Lower lobe of right lung (tissue), 2 donors: ENCODE data around the gene GNB3. TPM values are rescaled to one million over a fixed set of nuclear protein-coding genes. Genes with fewer than 3 reads are reported as not detected.

Experiments used
- ATAC-seq, 2 donors: fragments of 200-7000 bp; cut with Tn5 transposase; one replicate each; pipeline ENCODE4 v1.9.1; 2020 to 2022; ENCODE audit warnings: mild to moderate bottlenecking in 2 of 2, moderate library complexity in 2 of 2
- DNase-seq: peaks from one replicate; pipeline ENCODE4 v3.0.0-alpha.2; 2020
- H3K27ac ChIP-seq: fragments of 200-600 bp; one replicate; pipeline ENCODE4 v1.8.0; 2022
- H3K27me3 ChIP-seq: fragments of 200-600 bp; one replicate; pipeline ENCODE4 v1.8.0; 2022; ENCODE audit warnings: low read depth
- H3K36me3 ChIP-seq: fragments of 200-600 bp; one replicate; pipeline ENCODE4 v1.8.0; 2022; ENCODE audit warnings: mild to moderate bottlenecking
- H3K4me1 ChIP-seq: fragments of 200-600 bp; one replicate; pipeline ENCODE4 v1.8.0; 2022
- H3K4me3 ChIP-seq: fragments of 200-600 bp; one replicate; pipeline ENCODE4 v1.8.0; 2022; ENCODE audit warnings: mild to moderate bottlenecking
- H3K9me3 ChIP-seq: fragments of 200-600 bp; one replicate; pipeline ENCODE4 v1.8.0; 2022
- intact Hi-C: fragments of 100-400 bp; cut with DNase I; formaldehyde crosslinking; loops from one replicate; pipeline ENCODE4 v1.11.0; 2022
- total RNA-seq: library from RNA; stranded (reverse); fragmentation: NEBNext Ultra II Directional; extraction: Animal tissue kit (Norgen Biotek cat#: 25700); gene quantifications from one replicate; pipeline ENCODE4 v1.2.1, GENCODE V29; 2021
- TF ChIP-seq, protein P1 (sequence below): fragments of 200-600 bp; IDR thresholded peaks from one replicate; pipeline ENCODE4 v1.8.0; 2022; ENCODE audit warnings: antibody characterized with exemption, mild to moderate bottlenecking
- donor health status: DM: no; HTN: yes; CAD: no; lungs with severe emphysema.

The GNB3 gene
- total RNA-seq, 1 donor from 2014 or later, result 1.0 TPM

DNA sequence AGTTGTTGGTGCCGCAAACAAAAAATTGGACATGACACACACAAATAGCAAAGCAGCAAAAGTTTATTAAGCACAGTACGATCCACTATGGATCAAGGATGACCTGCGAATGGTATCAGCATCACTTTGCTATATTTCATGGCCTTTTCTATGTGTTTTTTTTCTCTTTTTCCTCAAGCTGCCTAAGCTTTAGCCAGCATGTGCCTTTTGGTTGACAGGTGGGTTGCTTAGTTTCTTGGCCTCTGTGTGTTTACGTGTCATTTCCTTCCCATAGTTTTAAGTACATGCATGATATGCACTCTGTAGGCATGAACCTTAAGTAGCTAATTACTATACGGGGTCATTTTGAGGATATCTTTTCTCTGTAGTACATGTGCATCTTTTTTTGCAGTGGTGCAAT, 41.6 kb upstream of the GNB3 start:
- no peaks in the 10 kb centered on the region for H3K9me3 ChIP-seq
- intact Hi-C loops, result no loop called here
- H3K36me3 ChIP-seq, result peaks cover 48% of the 10 kb centered on the region
- ATAC-seq (no peak), DNase-seq (no peak)
- no peaks in the 10 kb centered on the region for H3K4me1 ChIP-seq
- no peak overlapping the region for H3K27ac ChIP-seq
- no peaks in the 10 kb centered on the region for H3K27me3 ChIP-seq
- TF ChIP-seq, protein P1, sequence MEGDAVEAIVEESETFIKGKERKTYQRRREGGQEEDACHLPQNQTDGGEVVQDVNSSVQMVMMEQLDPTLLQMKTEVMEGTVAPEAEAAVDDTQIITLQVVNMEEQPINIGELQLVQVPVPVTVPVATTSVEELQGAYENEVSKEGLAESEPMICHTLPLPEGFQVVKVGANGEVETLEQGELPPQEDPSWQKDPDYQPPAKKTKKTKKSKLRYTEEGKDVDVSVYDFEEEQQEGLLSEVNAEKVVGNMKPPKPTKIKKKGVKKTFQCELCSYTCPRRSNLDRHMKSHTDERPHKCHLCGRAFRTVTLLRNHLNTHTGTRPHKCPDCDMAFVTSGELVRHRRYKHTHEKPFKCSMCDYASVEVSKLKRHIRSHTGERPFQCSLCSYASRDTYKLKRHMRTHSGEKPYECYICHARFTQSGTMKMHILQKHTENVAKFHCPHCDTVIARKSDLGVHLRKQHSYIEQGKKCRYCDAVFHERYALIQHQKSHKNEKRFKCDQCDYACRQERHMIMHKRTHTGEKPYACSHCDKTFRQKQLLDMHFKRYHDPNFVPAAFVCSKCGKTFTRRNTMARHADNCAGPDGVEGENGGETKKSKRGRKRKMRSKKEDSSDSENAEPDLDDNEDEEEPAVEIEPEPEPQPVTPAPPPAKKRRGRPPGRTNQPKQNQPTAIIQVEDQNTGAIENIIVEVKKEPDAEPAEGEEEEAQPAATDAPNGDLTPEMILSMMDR, result no peak
- no peak overlapping the region for H3K4me3 ChIP-seq

DNA sequence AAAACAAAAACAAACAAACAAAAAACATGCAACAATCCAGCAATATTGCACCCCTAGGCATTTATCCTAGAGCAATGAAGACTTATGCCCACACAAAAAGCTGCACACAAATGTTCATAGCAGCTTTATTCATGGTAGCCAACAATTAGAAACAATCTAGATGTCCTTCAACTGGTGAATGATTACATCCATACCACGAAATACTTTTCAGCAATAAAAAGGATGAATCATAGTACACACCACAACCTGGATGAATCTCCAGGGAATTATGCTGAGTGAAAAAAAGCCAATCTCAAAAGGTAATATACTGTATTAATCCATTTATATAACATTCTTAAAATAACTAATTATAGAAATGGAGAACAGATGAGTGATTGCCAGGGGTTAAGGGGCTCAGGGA, 33.6 kb upstream of the GNB3 start:
- intact Hi-C loops, result no loop called here
- Histone ChIP-seq H3K27ac (no peak overlapping the region), H3K36me3 (peaks cover 17% of the 10 kb centered on the region), H3K9me3 (no peaks in the 10 kb centered on the region), H3K4me1 (no peaks in the 10 kb centered on the region), H3K27me3 (no peaks in the 10 kb centered on the region), H3K4me3 (no peak overlapping the region)
- TF ChIP-seq, protein P1, result no peak
- ATAC-seq, result no peak
- DNase-seq, result no peak

DNA sequence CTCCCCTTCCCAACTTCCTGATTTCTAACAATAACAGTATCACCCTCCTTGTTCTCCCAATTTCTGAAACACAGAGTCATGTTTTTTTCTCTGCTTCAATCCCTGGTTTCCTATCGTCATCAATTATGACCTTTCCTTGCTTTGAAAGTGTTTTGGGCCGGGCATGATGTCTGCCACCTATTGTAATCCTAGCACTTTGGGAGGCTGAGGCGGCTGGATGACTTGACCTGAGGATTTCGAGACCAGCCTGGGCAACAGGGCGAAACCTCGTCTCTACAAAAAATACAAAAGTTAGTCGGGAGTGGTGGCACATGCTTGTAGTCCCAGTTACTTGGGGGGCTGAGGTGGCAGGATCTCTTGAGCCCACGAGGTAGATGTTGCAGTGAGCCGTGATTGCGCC, 31.7 kb upstream of the GNB3 start:
- H3K36me3 ChIP-seq, result peaks cover 6% of the 10 kb centered on the region
- DNase-seq (no peak), ATAC-seq (no peak)
- intact Hi-C loops, result no loop called here
- H3K4me3 ChIP-seq, result no peak overlapping the region
- H3K27ac ChIP-seq, result no peak overlapping the region
- TF ChIP-seq, protein P1, result no peak
- no peaks in the 10 kb centered on the region for H3K27me3 ChIP-seq
- H3K9me3 ChIP-seq, result no peaks in the 10 kb centered on the region
- H3K4me1 ChIP-seq, result no peaks in the 10 kb centered on the region

DNA sequence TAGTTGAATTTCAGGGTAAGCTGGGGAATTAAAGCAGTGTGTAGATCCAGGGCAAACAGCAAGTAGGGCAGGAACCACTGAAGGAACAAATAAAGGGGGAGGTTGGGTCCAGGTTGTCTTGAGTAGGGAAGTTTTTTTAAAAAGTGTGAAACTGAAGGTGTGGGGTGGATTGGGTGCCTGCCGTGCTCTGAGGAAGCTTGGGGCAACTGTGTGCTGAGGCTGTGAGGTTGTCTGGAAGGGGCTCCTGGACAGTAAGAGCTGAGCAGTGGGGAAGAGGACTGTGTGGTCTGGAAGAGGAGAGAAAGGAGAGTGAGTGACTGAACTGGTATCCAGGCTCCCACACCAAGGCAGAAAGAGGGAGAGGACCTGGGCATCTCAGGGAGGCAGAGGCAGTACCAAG, 30.0 kb upstream of the GNB3 start:
- Histone ChIP-seq H3K9me3 (no peaks in the 10 kb centered on the region), H3K27me3 (no peaks in the 10 kb centered on the region), H3K4me1 (no peaks in the 10 kb centered on the region), H3K36me3 (peaks cover 7% of the 10 kb centered on the region), H3K27ac (no peak overlapping the region), H3K4me3 (no peak overlapping the region)
- TF ChIP-seq, protein P1, result no peak
- DNase-seq (no peak), ATAC-seq (no peak)
- intact Hi-C loops, result no loop called here

DNA sequence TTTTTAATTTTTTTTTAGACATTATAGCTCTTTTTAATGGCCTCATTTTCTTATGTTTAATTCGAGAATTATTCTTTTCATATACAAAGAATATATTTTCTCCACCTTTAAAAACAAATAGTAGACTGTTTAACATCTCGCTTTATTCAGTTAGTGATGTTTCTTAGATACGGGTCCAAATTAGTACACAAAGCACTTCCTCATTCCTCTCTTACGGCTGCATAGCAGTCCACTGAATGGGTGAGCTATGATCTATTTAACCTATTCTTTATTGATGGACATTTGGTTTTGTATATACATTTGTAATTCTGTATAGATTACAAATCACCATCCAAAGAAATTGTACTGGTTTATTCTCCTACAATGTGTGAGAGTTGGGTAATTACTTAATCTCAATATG, 27.4 kb upstream of the GNB3 start:
- peaks cover 19% of the 10 kb centered on the region for H3K36me3 ChIP-seq
- no peak for DNase-seq
- H3K9me3 ChIP-seq, result no peaks in the 10 kb centered on the region
- no peak for ATAC-seq
- H3K4me1 ChIP-seq, result no peaks in the 10 kb centered on the region
- no peaks in the 10 kb centered on the region for H3K27me3 ChIP-seq
- no peak overlapping the region for H3K4me3 ChIP-seq
- intact Hi-C loops, result no loop called here
- TF ChIP-seq, protein P1, result no peak
- H3K27ac ChIP-seq, result no peak overlapping the region

DNA sequence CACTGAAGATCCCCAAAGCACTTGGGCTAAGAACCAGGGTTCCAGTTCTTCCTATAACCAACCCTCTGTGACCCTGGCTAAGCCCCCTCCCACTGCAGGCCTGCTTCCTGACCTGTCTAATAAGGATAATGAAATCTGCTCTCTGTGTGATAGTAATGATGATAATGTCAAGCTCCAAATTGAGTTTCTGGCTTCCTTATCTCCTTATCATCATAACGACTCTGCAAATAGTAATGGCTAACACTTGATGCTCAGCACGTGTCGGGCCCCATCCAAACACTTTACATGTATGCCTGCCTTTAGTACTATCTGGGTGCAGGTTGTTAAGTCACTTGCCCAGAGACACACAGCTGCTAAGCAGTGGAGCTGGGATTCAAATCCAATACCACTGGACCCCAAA, 24.1 kb upstream of the GNB3 start:
- H3K9me3 ChIP-seq, result no peaks in the 10 kb centered on the region
- H3K27ac ChIP-seq, result no peak overlapping the region
- peaks cover 19% of the 10 kb centered on the region for H3K36me3 ChIP-seq
- intact Hi-C loops, result no loop called here
- no peaks in the 10 kb centered on the region for H3K4me1 ChIP-seq
- TF ChIP-seq, protein P1, result no peak
- H3K4me3 ChIP-seq, result no peak overlapping the region
- no peak for ATAC-seq
- no peaks in the 10 kb centered on the region for H3K27me3 ChIP-seq
- DNase-seq, result no peak
